Aorta (tissue), 4 donors: ENCODE data around the gene GTF2H4. TPM values are rescaled to one million over a fixed set of nuclear protein-coding genes. Genes with fewer than 3 reads are reported as not detected.

Experiments
- microRNA-seq, 2 donors: library from miRNA; unstranded; fragments of <30 nt; microRNA quantifications; one replicate each; pipeline ENCODE4 v1.2.0, GENCODE V29; 2020
- polyA plus RNA-seq, 2 donors: library from polyadenylated mRNA; stranded (reverse); fragments of 200-250 nt; gene quantifications; one replicate each; pipeline ENCODE4 v1.2.3, GENCODE V29; 2013
- total RNA-seq, 2 donors: library from RNA; stranded (reverse); fragmentation: NEBNext Ultra II Directional; extraction: Animal tissue kit (Norgen Biotek cat#: 25700); gene quantifications; one replicate each; pipeline ENCODE4 v1.2.1, GENCODE V29; 2021
- donor health status: healthy with polysubstance abuse.
- donor health status: Bipolar disorder and iron deficiency.
- donor health status: DM: no; HTN: no; CAD: no.
- donor health status: DM: yes; HTN: yes; CAD: no.

GTF2H4 gene
- total and polyA plus RNA-seq, 4 donors, result 3.9 to 88.2 (median 34.1) TPM

Small RNA genes within 50 kb of the gene (microRNA-seq; reads per million reads assigned to microRNA genes)
- gene MIR4640, result 0 to 0.60 reads per million in 2 donors

Other genes starting within 250 kb of the GTF2H4 start
- gene DHX16, start 235.2 kb upstream of the GTF2H4 start, total RNA-seq, result 10 to 100 TPM; 22.3 to 25.2 TPM
- 10 to 100 TPM; 12.8 to 34.0 TPM for gene DHX16, start 235.2 kb upstream of the GTF2H4 start, polyA plus RNA-seq
- gene PPP1R18, start 221.6 kb upstream of the GTF2H4 start, total RNA-seq, result 100 to 1,000 TPM; 130 to 134 TPM
- 10 to 100 TPM; 68.5 to 83.3 TPM for gene PPP1R18, start 221.6 kb upstream of the GTF2H4 start, polyA plus RNA-seq
- 10 to 100 TPM; 13.0 to 15.0 TPM for gene NRM, start 217.2 kb upstream of the GTF2H4 start, total RNA-seq
- 10 to 100 TPM in 1 of 2 donors, 1 to 10 TPM in 1; 5.6 to 19.6 TPM for gene NRM, start 217.2 kb upstream of the GTF2H4 start, polyA plus RNA-seq
- gene MDC1, start 190.9 kb upstream of the GTF2H4 start, total RNA-seq, result 10 to 100 TPM; 31.4 to 33.3 TPM
- gene MDC1, start 190.9 kb upstream of the GTF2H4 start, polyA plus RNA-seq, result 10 to 100 TPM in 1 of 2 donors, 1 to 10 TPM in 1; 7.4 to 34.5 TPM
- 100 to 1,000 TPM; 264 to 324 TPM for gene TUBB, start 187.9 kb upstream of the GTF2H4 start, total RNA-seq
- gene TUBB, start 187.9 kb upstream of the GTF2H4 start, polyA plus RNA-seq, result 100 to 1,000 TPM in 1 of 2 donors, 10 to 100 TPM in 1; 99.5 to 189 TPM
- 100 to 1,000 TPM; 172 to 222 TPM for gene FLOT1, start 165.5 kb upstream of the GTF2H4 start, total RNA-seq
- gene FLOT1, start 165.5 kb upstream of the GTF2H4 start, polyA plus RNA-seq, result 100 to 1,000 TPM; 153 to 213 TPM
- 10 to 100 TPM; 62.0 to 72.9 TPM for gene IER3, start 163.7 kb upstream of the GTF2H4 start, total RNA-seq
- gene IER3, start 163.7 kb upstream of the GTF2H4 start, polyA plus RNA-seq, result 10 to 100 TPM; 17.8 to 88.8 TPM
- 10 to 100 TPM; 29.5 to 32.0 TPM for gene DDR1, start 23.7 kb upstream of the GTF2H4 start, total RNA-seq
- 10 to 100 TPM in 1 of 2 donors, 1 to 10 TPM in 1; 6.8 to 15.4 TPM for gene DDR1, start 23.7 kb upstream of the GTF2H4 start, polyA plus RNA-seq
- 10 to 100 TPM; 16.0 to 19.1 TPM for gene VARS2, start 6.0 kb downstream of the GTF2H4 start, total RNA-seq
- 10 to 100 TPM in 1 of 2 donors, 1 to 10 TPM in 1; 9.6 to 65.7 TPM for gene VARS2, start 6.0 kb downstream of the GTF2H4 start, polyA plus RNA-seq
- not detected for gene SFTA2, start 24.0 kb downstream of the GTF2H4 start, total RNA-seq
- 1 to 10 TPM in 1 of 2 donors, not detected in 1; 2.4 TPM for gene SFTA2, start 24.0 kb downstream of the GTF2H4 start, polyA plus RNA-seq
- not detected for gene MUCL3, start 32.8 kb downstream of the GTF2H4 start, total RNA-seq
- under 1 TPM; 0.13 to 0.18 TPM for gene MUCL3, start 32.8 kb downstream of the GTF2H4 start, polyA plus RNA-seq
- gene MUC21, start 75.5 kb downstream of the GTF2H4 start, total RNA-seq, result not detected
- gene MUC21, start 75.5 kb downstream of the GTF2H4 start, polyA plus RNA-seq, result under 1 TPM; 0.20 to 0.75 TPM
- not detected for gene MUC22, start 102.3 kb downstream of the GTF2H4 start, total RNA-seq
- not detected for gene MUC22, start 102.3 kb downstream of the GTF2H4 start, polyA plus RNA-seq
- not detected for gene C6orf15, start 204.4 kb downstream of the GTF2H4 start, total RNA-seq
- not detected for gene C6orf15, start 204.4 kb downstream of the GTF2H4 start, polyA plus RNA-seq
- 1 to 10 TPM; 3.0 to 4.3 TPM for gene PSORS1C1, start 206.6 kb downstream of the GTF2H4 start, total RNA-seq
- gene PSORS1C1, start 206.6 kb downstream of the GTF2H4 start, polyA plus RNA-seq, result 1 to 10 TPM; 1.6 to 6.8 TPM
- not detected for gene CDSN, start 212.2 kb downstream of the GTF2H4 start, total RNA-seq
- gene CDSN, start 212.2 kb downstream of the GTF2H4 start, polyA plus RNA-seq, result not detected
- not detected for gene PSORS1C2, start 230.9 kb downstream of the GTF2H4 start, total RNA-seq
- gene PSORS1C2, start 230.9 kb downstream of the GTF2H4 start, polyA plus RNA-seq, result not detected
- gene CCHCR1, start 249.6 kb downstream of the GTF2H4 start, total RNA-seq, result 10 to 100 TPM; 13.7 to 23.2 TPM
- gene CCHCR1, start 249.6 kb downstream of the GTF2H4 start, polyA plus RNA-seq, result 10 to 100 TPM in 1 of 2 donors, 1 to 10 TPM in 1; 7.0 to 21.3 TPM